Testis (tissue), 2 donors: ENCODE results near the gene FAR1.

Experiments
- CTCF ChIP-seq, 3 experiments: fragments of 450-650 bp in 2 of 3; fragments of 200-600 bp in 1 of 3; sonication (generic) in 1 of 3; IDR thresholded peaks; one replicate each; pipeline ENCODE4 v1.5.1; 2016 to 2019; ENCODE audit warnings: antibody characterized with exemption in 3 of 3, mild to moderate bottlenecking in 2 of 3, moderate library complexity in 1 of 3
- POLR2A ChIP-seq: fragments of 450-650 bp; IDR thresholded peaks from one replicate; pipeline ENCODE4 v1.6.1; 2017; ENCODE audit warnings: antibody characterized with exemption, mild to moderate bottlenecking, moderate library complexity

- TF ChIP-seq CTCF (IDR thresholded peaks at IDR 0.05) (no peak), POLR2A (no peak)
Observed at GRCh38 chr11:13691286-13691899, 22.9 kb downstream of the FAR1 start.
